ENCODE results near the gene TMA16.
"Not testable (repeated sequence)": the region's sequence is repeated elsewhere in the genome, so short reads cannot be mapped to it uniquely, and the experiment has no call there.

TMA16 gene

GRCh38 chr4:163515198-163515597 is 20.7 kb downstream of the TMA16 start:
- no peak for DNase-seq (ENCODE audit: low spot score)

- DNase-seq (ENCODE audit: low spot score), result no peak
Measured at GRCh38 chr4:163523791-163524365, 29.4 kb downstream of the TMA16 start.

GRCh38 chr4:163525982-163526381 is 31.5 kb downstream of the TMA16 start:
- no peak for DNase-seq (ENCODE audit: low spot score)

- DNase-seq (ENCODE audit: low spot score), result no peak
Measured at GRCh38 chr4:163527172-163527571, 32.7 kb downstream of the TMA16 start.

- DNase-seq (ENCODE audit: low spot score), result no peak
Measured at GRCh38 chr4:163528653-163529052, 34.2 kb downstream of the TMA16 start.

- DNase-seq (ENCODE audit: low spot score), result no peak
Measured at GRCh38 chr4:163534056-163534455, 39.6 kb downstream of the TMA16 start.

- no peak for DNase-seq (ENCODE audit: low spot score)
Measured at GRCh38 chr4:163535657-163536056, 41.2 kb downstream of the TMA16 start.

- no peak for DNase-seq (ENCODE audit: low spot score)
Measured at GRCh38 chr4:163536091-163536490, 41.6 kb downstream of the TMA16 start.

GRCh38 chr4:163537114-163537513 is 42.6 kb downstream of the TMA16 start:
- DNase-seq (ENCODE audit: low spot score), result no peak

- not testable (repeated sequence) for DNase-seq (ENCODE audit: low spot score)
Measured at GRCh38 chr4:163538820-163539219, 44.3 kb downstream of the TMA16 start.

GRCh38 chr4:163540448-163540847 is 46.0 kb downstream of the TMA16 start:
- no peak for DNase-seq (ENCODE audit: low spot score)

GRCh38 chr4:163540977-163541376 is 46.5 kb downstream of the TMA16 start:
- DNase-seq (ENCODE audit: low spot score), result no peak

- no peak for DNase-seq (ENCODE audit: low spot score)
Measured at GRCh38 chr4:163542275-163542674, 47.8 kb downstream of the TMA16 start.

GRCh38 chr4:163544407-163545038 is 50.0 kb downstream of the TMA16 start:
- DNase-seq (ENCODE audit: low spot score), result peak; percentile 58

- peak; percentile 59 for DNase-seq (ENCODE audit: low spot score)
Measured at GRCh38 chr4:163548481-163549243, 54.2 kb downstream of the TMA16 start.

- DNase-seq (ENCODE audit: low spot score), result no peak
Measured at GRCh38 chr4:163550869-163551267, 56.4 kb downstream of the TMA16 start.

- DNase-seq (ENCODE audit: low spot score), result no peak
Measured at GRCh38 chr4:163553146-163553545, 58.7 kb downstream of the TMA16 start.

- peak; percentile 46 for DNase-seq (ENCODE audit: low spot score)
Measured at GRCh38 chr4:163554870-163555465, 60.5 kb downstream of the TMA16 start.

GRCh38 chr4:163556177-163556576 is 61.7 kb downstream of the TMA16 start:
- DNase-seq (ENCODE audit: low spot score), result no peak

- DNase-seq (ENCODE audit: low spot score), result no peak
Measured at GRCh38 chr4:163556650-163557391, 62.3 kb downstream of the TMA16 start.

- no peak for DNase-seq (ENCODE audit: low spot score)
Measured at GRCh38 chr4:163558539-163559044, 64.1 kb downstream of the TMA16 start.

- no peak for DNase-seq (ENCODE audit: low spot score)
Measured at GRCh38 chr4:163562496-163562895, 68.0 kb downstream of the TMA16 start.
